ENCODE results near the gene DHX35.
"Not testable (repeated sequence)": the region's sequence is repeated elsewhere in the genome, so short reads cannot be mapped to it uniquely, and the experiment has no call there.

- TF ChIP-seq EZH2 (IDR thresholded peaks at IDR 0.05; ENCODE audit: borderline replicate concordance, low read depth, low read length, poor library complexity, severe bottlenecking); CTCF (conservative IDR thresholded peaks at IDR 0.05; ENCODE audit: low read depth, low read length): not testable (repeated sequence)
Observed at GRCh38 chr20:38960187-38960687, 1.9 kb upstream of the DHX35 start.

Data from A673 (cell line).